ENCODE measurements around the gene PSMC1.

Gene PSMC1

DNA sequence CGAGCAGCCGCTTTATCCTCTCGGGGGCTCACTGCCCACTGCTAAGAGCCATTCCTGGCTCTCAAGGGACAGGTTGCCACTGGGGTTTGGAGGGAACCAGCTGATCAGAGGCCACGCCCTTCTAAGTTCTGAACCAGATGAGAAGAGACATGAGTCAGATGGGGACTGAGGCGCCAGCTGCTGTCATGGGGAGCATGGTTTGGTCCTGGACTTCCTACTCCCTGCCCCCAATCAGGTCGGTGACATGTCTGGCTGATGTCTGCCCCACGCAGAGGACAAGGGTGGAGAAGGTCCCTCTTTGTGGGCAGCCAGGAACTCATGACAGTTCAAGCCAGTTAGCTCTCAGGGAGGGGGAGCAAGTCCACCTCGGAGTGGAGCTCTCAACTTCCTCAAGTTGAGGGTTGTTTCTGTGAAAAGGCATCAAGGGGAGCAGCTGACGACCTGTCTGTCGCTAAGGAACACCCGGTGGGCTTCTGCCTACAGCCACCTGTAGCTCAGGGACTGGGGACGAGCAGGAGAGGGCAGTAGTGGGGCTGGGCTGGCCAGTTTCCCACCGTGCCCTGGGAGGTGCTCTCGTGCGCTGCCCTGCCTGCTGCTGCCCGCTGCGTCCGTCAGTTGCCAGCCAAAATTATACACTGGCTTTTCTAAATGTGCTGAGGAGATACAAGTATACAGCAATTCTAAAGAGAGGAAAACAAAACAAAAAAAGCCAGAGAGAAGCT lies 20.5 kb downstream of the PSMC1 start:
- DNase-seq (ENCODE audit: low read depth) = no peak

DNA sequence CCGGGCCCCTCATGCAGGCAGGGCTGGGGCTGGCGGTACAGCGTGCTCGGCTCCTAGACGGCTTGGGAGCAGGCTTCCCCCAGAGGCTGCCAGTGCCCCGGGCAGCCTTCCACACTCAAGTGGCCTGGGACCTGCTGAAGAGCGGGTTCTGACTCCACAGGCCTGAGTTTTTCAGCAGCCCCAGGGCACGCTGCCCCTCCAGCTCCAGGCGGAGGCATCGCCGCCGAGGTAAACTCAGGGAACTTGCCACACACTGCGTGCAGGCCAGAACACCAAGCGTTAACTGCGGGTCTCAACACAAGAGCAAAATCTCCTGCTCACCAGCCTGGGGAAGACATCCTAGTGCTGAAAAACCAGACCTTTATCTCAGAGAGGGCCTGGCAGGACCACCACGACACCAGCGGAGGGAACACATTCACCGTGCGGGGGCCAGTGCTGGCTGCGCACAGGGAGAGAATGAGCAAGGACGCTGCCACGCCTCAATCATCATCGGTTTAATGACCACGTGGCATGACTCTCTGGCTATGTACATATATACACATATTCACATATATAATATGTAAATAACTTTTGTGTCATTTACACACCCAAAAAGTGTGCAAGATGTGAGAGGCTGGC lies 21.3 kb downstream of the PSMC1 start:
- no peak for DNase-seq (ENCODE audit: low read depth)

DNA sequence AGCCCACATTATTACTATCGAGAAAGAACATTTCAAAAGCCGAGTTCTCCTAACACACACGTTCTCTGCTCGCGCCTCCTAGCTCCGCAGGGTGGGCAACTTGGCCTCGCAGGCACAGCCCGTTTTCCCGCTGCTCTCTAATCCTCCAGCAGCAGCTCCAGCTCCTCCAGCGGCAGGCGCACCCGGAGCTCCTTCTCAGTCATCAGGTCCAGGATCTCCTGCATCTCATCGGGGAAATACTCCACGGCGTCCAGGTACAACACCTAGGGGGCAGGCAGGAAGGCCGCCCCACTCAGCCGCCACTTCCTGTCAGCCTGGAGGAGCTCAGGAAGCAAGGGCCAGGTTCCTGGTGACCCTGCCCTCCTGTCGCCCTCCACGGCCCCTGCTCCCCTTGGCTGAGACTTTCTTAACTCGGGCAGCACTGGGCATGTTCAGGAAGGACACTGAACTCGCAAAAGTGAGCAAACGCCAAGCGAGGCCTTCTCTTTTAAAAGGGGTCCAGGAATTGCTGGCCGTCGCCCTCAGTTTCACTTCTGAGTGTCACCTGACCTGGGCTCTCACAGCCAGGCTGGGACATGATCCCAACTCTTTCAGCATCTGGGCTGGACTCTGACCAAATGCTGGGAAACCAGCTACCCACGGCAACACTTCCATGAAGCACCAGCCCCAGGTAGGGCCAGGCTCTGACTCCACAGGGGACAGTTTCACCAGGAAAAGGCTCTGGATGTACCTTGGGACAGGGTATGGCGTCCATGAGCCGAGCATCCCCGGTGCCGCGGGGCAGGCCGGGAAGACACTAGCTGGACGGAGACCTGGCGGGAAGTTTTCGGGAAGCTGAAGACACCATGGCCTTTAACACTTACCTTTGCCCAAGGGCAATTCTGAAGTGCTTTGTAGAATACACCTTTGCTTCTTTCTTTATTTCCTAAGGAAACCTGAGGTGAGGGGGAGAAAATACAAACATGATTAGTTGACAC lies 22.1 kb downstream of the PSMC1 start:
- DNase-seq (ENCODE audit: low read depth) = no peak

DNA sequence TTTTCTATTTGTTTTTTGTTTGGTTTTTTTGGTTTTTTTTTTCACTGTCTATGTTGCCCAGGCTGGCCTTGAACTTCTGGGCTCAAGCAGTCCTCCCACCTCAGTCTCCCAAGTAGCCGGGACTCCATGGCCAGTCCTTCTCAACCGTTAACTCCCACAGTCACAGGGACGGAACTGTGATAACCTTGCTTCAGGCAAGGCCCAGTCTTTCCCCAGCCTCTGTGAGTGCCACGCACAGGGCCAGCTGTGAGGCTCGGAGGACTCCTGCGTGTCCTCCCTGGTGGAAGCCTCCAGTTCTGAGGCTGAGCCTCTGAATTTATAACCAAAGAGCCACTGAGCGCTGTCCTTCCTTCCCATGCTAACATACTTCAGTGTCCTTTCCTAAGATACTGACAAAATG lies 23.7 kb downstream of the PSMC1 start:
- DNase-seq (ENCODE audit: low read depth) = no peak

DNA sequence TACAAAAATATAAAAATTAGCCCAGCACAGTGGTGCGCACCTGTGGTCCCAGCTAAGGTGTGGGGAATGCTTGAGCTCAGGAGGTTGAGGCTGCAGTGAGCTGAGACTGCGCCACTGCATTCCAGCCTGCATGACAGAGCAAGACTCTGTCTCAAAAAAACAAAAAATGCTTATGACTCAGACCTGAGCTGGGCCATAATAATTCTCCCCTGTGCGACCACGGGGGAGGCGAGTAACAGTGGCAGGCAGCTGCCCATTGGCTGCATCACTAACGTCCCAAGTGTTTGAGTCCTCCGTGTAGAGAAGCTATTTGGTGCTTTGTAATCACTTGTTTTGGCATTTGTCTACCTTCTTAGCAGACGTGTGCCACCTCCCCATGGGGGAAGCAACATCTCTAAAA lies 24.9 kb downstream of the PSMC1 start:
- DNase-seq (ENCODE audit: low read depth) = no peak

DNA sequence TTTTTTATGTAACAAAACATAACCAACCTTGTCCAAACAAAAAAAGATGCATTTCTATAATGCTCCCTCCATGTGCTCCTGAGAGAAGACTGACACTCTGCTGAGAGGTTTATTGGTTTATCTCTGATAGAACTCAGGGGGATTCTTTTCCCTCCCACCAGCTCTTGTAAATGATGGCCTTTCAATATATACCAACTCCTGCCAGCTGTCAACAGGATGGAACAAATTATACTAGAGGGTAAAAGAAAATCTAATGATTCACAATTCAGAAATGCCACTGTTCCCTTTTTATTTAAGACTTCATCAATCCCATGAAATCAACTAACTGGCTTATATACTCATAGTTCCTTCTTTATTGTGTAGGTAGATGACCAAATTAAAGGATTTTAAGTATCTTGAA lies 25.4 kb downstream of the PSMC1 start:
- DNase-seq (ENCODE audit: low read depth) = no peak

DNA sequence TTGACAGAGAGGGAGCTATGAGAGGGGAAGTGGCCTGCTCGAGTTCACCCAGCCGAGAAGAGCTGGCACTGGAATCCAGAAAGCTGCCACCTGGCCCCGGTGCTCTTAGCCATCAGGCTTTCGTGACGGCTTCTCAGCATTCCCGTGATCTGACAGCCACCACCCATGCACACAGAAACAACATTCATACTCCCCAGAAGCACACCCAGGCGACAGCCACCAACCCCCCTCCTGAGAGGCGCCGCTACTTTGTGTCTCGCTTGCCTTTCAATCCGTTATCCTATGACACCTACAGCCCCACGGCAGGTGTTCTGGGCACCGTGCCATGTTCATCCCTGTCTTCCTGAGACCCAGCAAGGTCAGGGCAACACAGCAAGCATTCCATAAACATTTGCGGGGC lies 31.4 kb downstream of the PSMC1 start:
- DNase-seq (ENCODE audit: low read depth) = no peak

DNA sequence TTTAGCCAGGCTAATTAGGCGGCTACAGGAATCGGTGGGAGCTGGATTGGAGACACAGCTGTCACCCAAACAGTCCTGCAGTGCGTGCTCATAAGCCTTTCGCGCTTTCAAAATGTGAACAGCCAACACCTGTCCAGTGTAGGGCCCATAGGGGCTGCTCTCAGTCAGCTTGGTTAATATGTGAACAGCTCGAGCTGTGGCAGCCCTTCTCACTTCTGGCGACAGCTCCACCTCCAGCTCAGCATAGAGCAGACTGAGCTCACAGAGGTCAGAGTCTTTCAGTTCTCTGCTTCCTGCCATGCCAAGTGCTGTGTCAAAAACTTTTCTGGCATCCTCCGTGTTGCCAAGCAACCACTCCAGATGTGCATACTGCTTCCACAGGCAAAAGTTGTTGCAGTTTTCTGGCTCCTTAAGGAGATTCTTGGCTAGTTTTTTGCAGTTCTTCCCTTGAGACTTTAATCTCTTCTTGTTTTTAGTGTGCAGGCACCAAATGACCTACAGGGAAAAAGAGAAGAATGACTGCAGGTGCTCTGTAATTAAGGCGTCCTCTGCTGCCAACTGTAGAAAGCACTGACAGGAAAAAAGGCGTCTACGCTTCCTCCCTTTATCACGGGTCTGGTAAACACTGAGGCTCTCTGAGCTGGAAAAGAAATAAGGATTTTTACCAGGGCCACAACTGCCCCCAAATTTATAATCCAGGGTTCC lies 32.5 kb downstream of the PSMC1 start:
- DNase-seq (ENCODE audit: low read depth) = no peak

DNA sequence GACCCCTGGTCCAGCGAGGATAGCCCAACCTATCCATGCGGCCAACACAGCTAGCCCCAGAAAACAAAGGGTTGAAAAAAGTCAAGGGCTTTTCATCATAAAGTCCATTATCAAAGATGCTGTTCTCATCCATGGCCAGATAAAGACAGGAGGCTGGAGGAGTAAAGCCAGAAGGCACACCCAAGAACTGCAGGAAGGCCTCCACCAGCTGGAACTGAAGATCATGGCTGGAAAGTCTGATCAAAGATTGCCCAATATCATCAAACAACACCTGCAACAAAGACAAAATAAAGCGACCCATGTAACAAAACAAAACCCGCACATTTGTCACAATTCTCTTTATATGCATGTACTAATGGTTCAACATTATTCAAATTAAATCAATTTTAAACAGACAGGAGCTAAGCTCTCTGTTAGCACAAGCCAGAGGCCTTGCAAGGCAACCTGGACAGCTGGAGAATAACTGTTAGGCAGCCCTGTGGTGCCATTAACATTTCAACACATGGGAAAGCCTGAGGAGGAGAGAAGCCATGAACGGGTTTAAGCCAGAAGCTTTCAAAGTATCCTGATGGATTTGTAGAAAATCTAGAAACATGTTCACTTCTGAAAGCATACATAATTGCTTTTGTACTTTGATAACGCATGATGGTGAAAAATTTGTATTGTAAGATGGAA lies 34.1 kb downstream of the PSMC1 start:
- no peak for DNase-seq (ENCODE audit: low read depth)

DNA sequence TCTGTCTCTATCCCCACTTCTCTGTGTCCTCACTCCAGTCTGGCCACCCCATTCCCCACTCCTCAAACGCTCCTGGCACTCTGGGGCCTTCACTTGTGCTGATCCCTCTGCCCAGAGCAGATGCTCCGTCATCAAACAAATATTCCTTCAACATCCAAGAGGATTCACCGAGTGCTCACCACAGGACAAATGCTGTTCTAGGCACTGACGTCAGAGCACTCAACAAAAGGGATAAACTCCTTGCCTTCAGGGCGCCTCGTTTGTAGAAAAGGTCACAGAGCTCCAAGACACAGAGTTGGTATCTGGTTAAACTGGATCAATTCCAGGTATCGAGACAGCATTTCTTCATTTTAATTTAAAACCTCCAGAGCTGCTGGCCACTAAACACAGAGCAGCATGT lies 35.3 kb downstream of the PSMC1 start:
- no peak for DNase-seq (ENCODE audit: low read depth)

DNA sequence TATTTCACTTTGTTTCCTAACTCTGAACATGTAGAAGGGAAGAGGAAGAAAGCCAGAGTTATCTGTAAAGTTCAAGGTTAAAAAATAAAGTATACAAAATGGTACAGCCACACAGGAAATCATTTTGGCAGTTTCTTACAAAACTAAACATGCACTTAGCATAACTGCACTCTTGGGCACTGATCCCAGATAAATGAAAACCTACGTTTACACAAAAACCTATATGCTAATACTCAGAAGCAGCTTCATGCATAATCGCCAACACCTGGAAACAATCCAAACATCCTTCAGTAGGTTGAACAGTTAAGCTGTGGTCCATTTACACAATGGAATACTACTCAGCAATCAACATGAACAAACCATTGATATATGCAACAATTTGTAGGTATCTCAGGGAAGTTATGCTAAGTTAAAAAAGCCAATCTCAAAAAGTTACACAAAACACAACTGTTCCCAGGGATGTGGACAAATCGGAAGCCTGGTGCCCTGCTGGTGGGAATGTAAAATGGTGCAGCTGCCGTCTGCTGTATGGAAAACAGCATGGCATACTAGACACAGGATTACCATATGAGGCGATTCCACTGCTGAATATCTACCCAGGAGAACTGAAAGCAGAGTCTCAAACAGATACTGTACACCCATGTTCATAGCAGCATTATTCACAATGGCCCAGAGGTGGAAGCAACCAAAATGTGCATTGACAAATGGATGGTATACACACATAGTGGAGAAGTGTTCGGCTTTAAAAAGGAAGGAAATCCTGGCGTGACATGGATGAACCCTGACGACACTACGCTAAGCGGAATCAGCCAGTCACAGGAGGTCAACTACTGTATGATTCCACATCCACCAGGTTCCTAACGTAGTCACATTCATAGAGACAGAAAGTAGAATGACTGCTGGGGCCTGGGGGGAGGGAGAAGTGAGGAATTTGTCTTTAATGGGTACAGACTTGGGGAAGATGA lies 37.7 kb downstream of the PSMC1 start:
- DNase-seq (ENCODE audit: low read depth) = no peak

DNA sequence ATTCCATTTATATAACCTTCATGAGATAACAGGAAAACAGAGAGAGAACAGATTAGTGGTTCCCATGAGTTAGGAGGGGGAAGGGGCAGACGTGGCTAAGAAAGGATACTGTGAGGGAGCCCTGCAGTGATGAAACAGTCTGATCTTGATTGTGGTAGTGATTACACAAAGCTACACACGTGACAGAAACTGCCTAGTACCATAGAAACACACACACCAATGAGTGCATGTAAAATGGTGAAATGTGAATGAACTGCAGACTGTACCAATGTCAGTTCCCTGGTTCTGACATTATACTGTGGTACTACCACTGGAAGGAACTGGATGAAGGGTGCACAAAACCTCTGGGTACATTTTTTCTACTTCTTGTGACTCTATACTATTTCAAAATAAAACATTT lies 38.5 kb downstream of the PSMC1 start:
- no peak for DNase-seq (ENCODE audit: low read depth)

DNA sequence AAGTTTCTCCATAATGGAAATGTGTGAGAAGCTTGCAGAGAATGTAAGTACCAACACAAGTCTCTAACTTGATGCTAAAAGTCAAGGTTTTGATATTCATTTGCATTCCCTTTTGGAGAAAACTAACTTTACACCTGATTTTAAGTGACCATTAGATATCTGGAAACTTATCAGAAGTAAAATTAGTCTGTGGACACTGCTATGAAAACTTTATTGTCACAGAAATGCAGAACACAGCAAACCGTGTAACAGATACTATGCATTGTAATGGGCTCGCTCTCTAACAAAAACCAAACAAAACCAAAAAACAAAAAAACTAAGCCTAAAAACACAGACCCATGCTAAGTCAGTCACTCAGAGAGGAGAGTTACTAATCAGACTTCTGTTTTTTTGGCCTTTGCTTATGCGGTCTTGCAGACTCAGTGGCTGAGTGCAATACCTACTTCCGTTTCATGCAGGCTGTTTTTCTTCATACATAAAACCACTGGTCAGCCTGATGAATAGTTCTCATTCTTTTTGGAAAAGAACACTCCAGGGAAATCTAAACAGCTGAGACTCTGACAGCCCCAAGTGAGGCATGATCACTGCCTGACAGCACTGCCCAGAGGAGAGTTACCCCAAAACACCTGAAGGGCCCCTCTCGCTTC lies 39.6 kb downstream of the PSMC1 start:
- no peak for DNase-seq (ENCODE audit: low read depth)

DNA sequence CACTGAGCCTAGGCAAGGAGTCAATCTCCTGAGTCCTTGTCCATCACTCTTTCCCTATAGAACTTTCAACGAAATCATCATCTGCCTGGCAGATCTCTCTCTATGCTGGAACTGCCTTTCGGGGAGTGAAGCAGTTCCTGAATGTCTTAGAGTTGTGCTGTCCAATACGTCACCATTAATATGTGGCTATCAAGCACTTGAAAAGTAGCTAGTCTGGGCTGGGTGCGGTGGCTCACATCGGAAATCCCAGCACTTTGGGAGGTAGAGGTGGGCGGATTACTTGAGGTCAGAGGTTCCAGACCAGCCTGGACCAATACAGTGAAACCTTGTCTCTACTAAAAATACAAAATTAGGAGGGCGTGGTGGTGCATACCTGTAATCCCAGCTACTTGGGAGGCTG lies 40.3 kb downstream of the PSMC1 start:
- no peak for DNase-seq (ENCODE audit: low read depth)

DNA sequence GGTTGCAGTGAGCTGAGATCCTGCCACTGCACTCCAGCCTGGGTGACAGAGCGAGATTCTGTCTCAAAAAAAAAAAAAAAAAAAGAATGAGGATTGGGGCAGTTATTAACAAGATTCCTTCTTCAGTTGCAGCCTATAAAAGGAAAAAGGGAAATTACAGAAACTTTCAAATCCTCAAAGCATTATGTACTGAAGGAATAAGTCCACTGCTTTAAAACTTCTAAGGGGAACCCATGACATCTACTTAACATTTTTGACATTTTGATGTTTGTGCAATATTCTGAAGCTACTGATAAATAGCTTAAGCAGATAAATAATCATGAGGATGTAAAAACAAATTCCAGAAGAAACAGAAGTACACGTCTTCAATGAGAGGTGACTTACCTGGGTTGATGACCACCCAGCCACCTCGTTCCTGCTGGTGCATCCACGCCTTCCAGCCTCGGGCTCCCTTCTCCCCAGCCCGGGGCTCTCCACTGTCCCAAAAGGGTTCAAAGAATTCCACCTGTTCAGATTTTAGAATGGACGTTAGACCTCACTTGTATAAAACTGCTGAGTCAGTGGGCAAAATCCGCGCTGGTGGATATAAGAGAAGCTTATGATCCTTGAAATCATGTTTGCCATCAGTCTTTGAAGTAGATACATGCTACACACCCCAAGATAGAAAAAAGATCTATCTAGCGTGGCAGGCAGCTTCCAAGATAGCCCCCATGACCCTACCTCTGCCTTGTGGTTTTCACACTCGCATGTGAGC lies 41.7 kb downstream of the PSMC1 start:
- no peak for DNase-seq (ENCODE audit: low read depth)

DNA sequence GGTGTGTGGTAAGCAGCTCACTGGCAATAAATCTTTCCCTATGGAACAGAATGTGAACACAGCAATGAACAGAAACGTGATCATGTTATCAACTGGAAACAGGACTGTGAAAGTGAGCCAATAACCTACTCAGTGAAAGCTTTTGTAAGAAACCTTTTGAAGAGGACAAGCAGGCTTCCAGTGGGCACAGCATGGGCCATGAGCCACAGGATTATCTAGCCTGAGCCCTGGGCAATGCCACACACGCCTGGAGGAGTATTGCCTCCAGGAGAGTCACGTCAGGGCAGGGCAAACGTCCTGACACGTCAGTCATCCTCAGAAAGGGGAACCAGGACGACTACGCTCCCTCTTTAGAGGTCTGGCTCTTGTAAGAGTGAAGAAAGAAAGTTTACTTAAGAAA lies 43.1 kb downstream of the PSMC1 start:
- no peak for DNase-seq (ENCODE audit: low read depth)

DNA sequence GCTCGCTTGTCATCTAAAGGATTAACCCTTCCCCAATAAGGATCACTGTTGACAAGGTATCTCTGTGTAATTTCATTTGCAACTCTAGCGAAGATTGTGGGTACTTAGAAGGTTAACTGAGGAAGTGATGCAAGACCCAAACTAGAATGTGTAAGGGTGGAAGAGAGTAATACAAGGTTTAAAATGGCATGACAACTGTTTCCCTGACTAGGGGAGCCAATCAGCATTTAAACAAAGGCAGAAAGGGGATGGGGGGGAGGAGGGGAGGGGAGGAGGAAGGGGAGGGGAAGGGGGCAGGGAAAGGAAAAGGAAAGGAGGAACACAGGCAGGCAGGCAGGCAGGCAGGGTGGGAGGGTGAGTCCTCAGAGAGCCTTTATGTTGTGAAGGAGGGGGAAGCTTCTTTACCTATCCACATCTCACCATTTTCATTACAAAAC lies 44.3 kb downstream of the PSMC1 start:
- no peak for DNase-seq (ENCODE audit: low read depth)

DNA sequence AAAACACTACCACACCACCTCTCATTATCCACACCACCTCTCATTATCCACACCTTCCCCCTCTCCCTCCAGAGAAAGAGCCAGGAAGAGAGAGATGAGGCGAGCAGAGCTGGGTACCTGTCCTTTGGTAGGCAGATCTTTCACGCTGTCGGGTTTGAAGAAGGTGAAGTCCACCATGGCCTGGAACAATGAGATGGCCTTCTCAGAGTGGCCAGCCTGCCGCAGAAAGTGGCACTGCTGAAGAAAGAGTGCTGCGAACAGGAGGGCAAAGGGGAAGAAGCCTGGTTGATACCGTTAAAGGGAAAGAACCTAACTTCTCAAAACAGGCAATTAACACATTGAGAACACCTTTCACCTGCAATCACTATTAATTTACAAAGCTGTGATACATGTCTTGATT lies 44.8 kb downstream of the PSMC1 start:
- no peak for DNase-seq (ENCODE audit: low read depth)

DNA sequence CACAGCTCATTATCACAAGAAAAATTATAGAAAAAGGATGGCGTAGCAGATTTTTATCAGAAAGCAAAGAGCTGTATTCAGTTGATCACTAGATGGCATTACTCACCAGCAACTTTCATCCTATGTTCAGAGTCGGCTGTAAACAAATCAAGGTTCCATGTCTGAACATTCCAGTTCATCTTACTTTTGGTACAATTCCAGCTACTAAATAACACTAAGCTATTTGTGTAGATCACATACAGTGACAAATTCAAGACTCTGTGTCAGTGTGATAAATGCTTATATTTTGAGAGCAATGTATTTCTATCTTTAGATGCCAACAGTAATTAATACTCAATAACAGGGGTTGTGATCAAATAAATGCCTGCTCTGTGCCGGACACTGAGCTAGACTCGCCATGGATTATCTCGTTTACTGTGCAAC lies 45.3 kb downstream of the PSMC1 start:
- no peak for DNase-seq (ENCODE audit: low read depth)

All from T-helper 22 cell (primary cell).